HCT116 (cell line): ENCODE results near the gene SEPTIN6. TPM values are rescaled to one million over a fixed set of nuclear protein-coding genes. Genes with fewer than 3 reads are reported as not detected.
"Not testable (repeated sequence)": the region's sequence is repeated elsewhere in the genome, so short reads cannot be mapped to it uniquely, and the experiment has no call there.

Experiments used
- ATAC-seq: fragments of 200-7000 bp; cut with Tn5 transposase; 2 replicates; pipeline ENCODE4 v1.9.1; 2020; ENCODE audit warnings: mild to moderate bottlenecking, moderate library complexity
- BruUV-seq: library from RNA; stranded (reverse); fragments of 400-500 nt; replicated peaks from 2 replicates; lab custom pipeline; 2021; lab: Mats Ljungman, UMichigan
- CTCF ChIA-PET: fragments of 300-600 bp; sonication (Branson Sonifier 250); formaldehyde crosslinking; loops from one replicate; lab custom pipeline; 2021; ENCODE audit warnings: antibody characterized with exemption; lab: Charles Lee
- POLR2A ChIA-PET: fragments of 300-600, 350-600 bp; sonication (Branson Sonifier 250); formaldehyde crosslinking; loops from one replicate; lab custom pipeline; 2021; ENCODE audit warnings: antibody characterized with exemption; lab: Charles Lee
- RAD21 ChIA-PET, 2 experiments: fragments of 300-600 bp; sonication (Branson Sonifier 250); formaldehyde crosslinking; loops; one replicate each; lab custom pipeline; 2023; ENCODE audit warnings: low total read pairs in 2 of 2; ENCODE audit not compliant: uncharacterized antibody in 2 of 2, unreplicated experiment in 2 of 2, low non-redundant PET in 1 of 2; lab: Charles Lee
- DNase-seq: peaks from one replicate; pipeline ENCODE4 v3.0.0-alpha.2; 2010; ENCODE audit warnings: low read depth, low spot score
- H2AFZ ChIP-seq: fragments of 200-600 bp; shearing (Covaris generic), sonication (generic); 2 replicates; pipeline ENCODE4 v1.6.1; 2017; ENCODE audit warnings: low read depth, mixed run types, mixed read lengths, antibody characterized with exemption, low read length; ENCODE audit not compliant: poor library complexity, severe bottlenecking
- H3K27ac ChIP-seq: 2 replicates; pipeline ENCODE4 v1.5.1; 2012; ENCODE audit warnings: low read depth, low read length
- H3K27me3 ChIP-seq: fragments of 200-600 bp; sonication (generic); 2 replicates; pipeline ENCODE4 v1.6.1; 2016; ENCODE audit warnings: mixed run types, low read length, mixed read lengths; ENCODE audit not compliant: insufficient read depth
- H3K36me3 ChIP-seq, 2 experiments: fragments of 200-500 bp in 1 of 2; fragments of 200-600 bp in 1 of 2; sonication (Bioruptor generic) in 1 of 2; sonication (generic) in 1 of 2; 2 replicates each; pipeline versions ENCODE4 v1.5.1 to v1.6.1; 2014 to 2016; ENCODE audit warnings: low read length in 2 of 2, inconsistent platforms in 1 of 2, mixed read lengths in 1 of 2, mixed run types in 1 of 2; ENCODE audit not compliant: insufficient read depth in 2 of 2, control insufficient read depth in 1 of 2
- H3K4me1 ChIP-seq, 2 experiments: fragments of 200-600 bp in 1 of 2; sonication (generic) in 1 of 2; 2 replicates each; pipeline versions ENCODE4 v1.5.1 to v1.6.1; 2012 to 2017; ENCODE audit warnings: low read length in 2 of 2, inconsistent platforms in 1 of 2, mild to moderate bottlenecking in 1 of 2, mixed read lengths in 1 of 2, mixed run types in 1 of 2, moderate library complexity in 1 of 2; ENCODE audit not compliant: insufficient read depth in 2 of 2, control insufficient read depth in 1 of 2
- H3K4me2 ChIP-seq: fragments of 200-600 bp; sonication (generic); 2 replicates; pipeline ENCODE4 v1.6.1; 2017; ENCODE audit warnings: mixed run types, low read length, mixed read lengths
- H3K4me3 ChIP-seq, 2 experiments: fragments of 200-600 bp in 1 of 2; sonication (generic) in 1 of 2; replicated peaks in 1 of 2; 2 replicates each; pipeline ENCODE4 v1.5.1; 2011 to 2016; ENCODE audit warnings: low read length in 2 of 2, control low read depth in 1 of 2, low read depth in 1 of 2, mild to moderate bottlenecking in 1 of 2, mixed read lengths in 1 of 2, mixed run types in 1 of 2
- H3K79me2 ChIP-seq: fragments of 200-600 bp; sonication (generic); 2 replicates; pipeline ENCODE4 v1.6.1; 2017; ENCODE audit warnings: mild to moderate bottlenecking, mixed run types, low read length, moderate library complexity, mixed read lengths; ENCODE audit not compliant: insufficient read depth
- H3K9ac ChIP-seq: fragments of 200-600 bp; sonication (generic); 2 replicates; pipeline ENCODE4 v1.6.1; 2016; ENCODE audit warnings: low read length, mixed read lengths
- H3K9me2 ChIP-seq: fragments of 200-600 bp; sonication (generic), shearing (Covaris generic); 2 replicates; pipeline ENCODE4 v1.6.1; 2017; ENCODE audit warnings: mixed run types, mild to moderate bottlenecking, moderate library complexity; ENCODE audit not compliant: insufficient read depth
- H3K9me3 ChIP-seq, 2 experiments: fragments of 200-500 bp in 1 of 2; fragments of 200-600 bp in 1 of 2; sonication (Bioruptor generic) in 1 of 2; sonication (generic) in 1 of 2; 2 replicates each; pipeline ENCODE4 v1.6.1; 2014 to 2017; ENCODE audit warnings: low read length in 2 of 2, mixed read lengths in 2 of 2, inconsistent platforms in 1 of 2, low read depth in 1 of 2, mild to moderate bottlenecking in 1 of 2, mixed run types in 1 of 2, moderate library complexity in 1 of 2; ENCODE audit not compliant: control insufficient read depth in 1 of 2, insufficient read depth in 1 of 2
- H4K20me1 ChIP-seq: fragments of 200-600 bp; sonication (generic), shearing (Covaris generic); 2 replicates; pipeline ENCODE4 v1.6.1; 2017; ENCODE audit warnings: mixed run types, mild to moderate bottlenecking, moderate library complexity; ENCODE audit not compliant: insufficient read depth
- EGR1 ChIP-seq: IDR thresholded peaks from 2 replicates; pipeline ENCODE4 v1.6.1; 2012; ENCODE audit warnings: low read depth
- ELF1 ChIP-seq: IDR thresholded peaks from 2 replicates; pipeline ENCODE4 v1.6.1; 2012; ENCODE audit warnings: low read depth, borderline replicate concordance
- EZH2 ChIP-seq: fragments of 200-600 bp; sonication (generic); IDR thresholded peaks from 2 replicates; pipeline ENCODE4 v1.6.1; 2017; ENCODE audit warnings: antibody characterized with exemption, mixed run types
- EZH2phosphoT487 ChIP-seq: fragments of 200-600 bp; IDR thresholded peaks from 2 replicates; pipeline ENCODE4 v1.6.1; 2018; ENCODE audit warnings: antibody characterized with exemption, borderline replicate concordance
- JUND ChIP-seq: IDR thresholded peaks from 2 replicates; pipeline ENCODE4 v1.6.1; 2012
- POLR2A ChIP-seq: IDR thresholded peaks from 2 replicates; pipeline ENCODE4 v1.7.0; 2011; ENCODE audit warnings: borderline replicate concordance; ENCODE audit not compliant: insufficient read depth, insufficient read length; ENCODE audit errors: extremely low read depth
- RAD21 ChIP-seq: IDR thresholded peaks from 2 replicates; pipeline ENCODE4 v1.6.1; 2012; ENCODE audit warnings: low read depth, mild to moderate bottlenecking
- SIN3A ChIP-seq: IDR thresholded peaks from 2 replicates; pipeline ENCODE4 v1.6.1; 2012; ENCODE audit warnings: low read depth
- SP1 ChIP-seq: IDR thresholded peaks from 2 replicates; pipeline ENCODE4 v1.6.1; 2012; ENCODE audit warnings: low read depth
- SRF ChIP-seq: IDR thresholded peaks from 2 replicates; pipeline ENCODE4 v1.6.1; 2012; ENCODE audit warnings: low read depth
- TCF7L2 ChIP-seq: IDR thresholded peaks from 2 replicates; pipeline ENCODE4 v1.7.0; 2011; ENCODE audit warnings: borderline replicate concordance, inconsistent platforms; ENCODE audit not compliant: insufficient read depth, insufficient read length; ENCODE audit errors: extremely low read depth
- ZNF274 ChIP-seq: fragments of 200-500 bp; sonication (Bioruptor generic); IDR thresholded peaks from 2 replicates; pipeline ENCODE4 v1.6.1; 2014; ENCODE audit warnings: mild to moderate bottlenecking, low read depth, low read length, inconsistent platforms
- intact Hi-C: fragments of 100-400 bp; cut with micrococcal nuclease; formaldehyde crosslinking; loops from 2 replicates; pipeline ENCODE4 v1.10.0; 2022
- total RNA-seq: library from RNA; stranded (reverse); gene quantifications from one replicate; pipeline ENCODE4 v1.2.1, GENCODE V29; 2021; ENCODE audit not compliant: unreplicated experiment
- TF ChIP-seq, protein P1 (sequence below): IDR thresholded peaks from 2 replicates; pipeline ENCODE4 v1.6.1; 2011; ENCODE audit warnings: mild to moderate bottlenecking, low read length, moderate library complexity; ENCODE audit not compliant: insufficient replicate concordance; ENCODE audit errors: extremely low read depth
- TF ChIP-seq, protein P2 (sequence below): IDR thresholded peaks from 2 replicates; pipeline ENCODE4 v1.6.1; 2012

Gene SEPTIN6
- total RNA-seq, 1 experiment from 2014 or later: 10.8 TPM

DNA sequence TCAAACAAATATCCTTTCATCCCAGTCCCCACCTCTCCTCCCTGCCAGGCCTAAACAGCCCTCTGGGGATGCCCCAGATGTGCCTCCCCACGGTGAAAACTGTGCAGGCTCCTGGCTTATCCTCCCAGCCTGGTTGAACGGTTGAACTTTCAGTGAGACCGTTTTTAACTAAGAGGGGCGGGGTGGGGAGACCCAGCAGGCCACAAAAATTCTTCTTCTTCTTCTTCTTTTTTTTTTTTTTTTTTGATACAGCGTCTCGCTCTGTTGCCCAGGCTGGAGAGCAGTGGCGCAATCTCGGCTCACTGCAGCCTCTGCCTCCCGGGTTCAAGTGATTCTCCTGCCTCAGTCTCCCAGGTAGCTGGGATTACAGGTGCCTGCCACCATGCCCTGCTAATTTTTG is 28.1 kb downstream of the SEPTIN6 start:
- H3K4me3 ChIP-seq, intact Hi-C loops, H3K4me2 ChIP-seq, H3K9ac ChIP-seq, H3K9me3 ChIP-seq, H3K36me3 ChIP-seq, RAD21 ChIA-PET, DNase-seq, H3K27me3 ChIP-seq, ATAC-seq, POLR2A ChIA-PET, H3K4me1 ChIP-seq, H3K27ac ChIP-seq, H3K9me2 ChIP-seq, BruUV-seq, H3K79me2 ChIP-seq, H2AFZ ChIP-seq, CTCF ChIA-PET, H4K20me1 ChIP-seq: not testable (repeated sequence)

DNA sequence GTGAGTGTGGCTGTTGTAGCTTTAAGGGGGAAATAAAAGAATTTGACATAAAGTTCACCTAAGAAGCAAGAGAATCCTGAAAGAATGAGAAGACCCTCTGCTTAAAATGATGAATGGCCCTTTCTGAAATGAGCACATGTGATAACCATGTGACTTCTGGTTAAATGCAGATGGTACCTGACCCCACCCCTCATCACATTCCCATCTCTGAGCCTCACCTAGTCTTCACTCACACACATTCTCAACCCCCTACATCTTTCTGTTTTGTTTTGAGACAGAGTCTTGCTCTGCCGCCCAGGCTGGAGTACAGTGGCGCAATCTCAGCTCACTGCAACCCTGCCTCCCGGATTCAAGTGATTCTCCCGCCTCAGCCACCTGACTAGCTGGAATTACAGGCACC is 31.5 kb downstream of the SEPTIN6 start:
- TF ChIP-seq SIN3A (no peak), ELF1 (no peak), JUND (no peak), EZH2 (no peak), ZNF274 (no peak), SRF (no peak), POLR2A (no peak), EGR1 (no peak), SP1 (no peak), RAD21 (no peak), TCF7L2 (no peak), EZH2phosphoT487 (no peak)
- TF ChIP-seq, protein P1, sequence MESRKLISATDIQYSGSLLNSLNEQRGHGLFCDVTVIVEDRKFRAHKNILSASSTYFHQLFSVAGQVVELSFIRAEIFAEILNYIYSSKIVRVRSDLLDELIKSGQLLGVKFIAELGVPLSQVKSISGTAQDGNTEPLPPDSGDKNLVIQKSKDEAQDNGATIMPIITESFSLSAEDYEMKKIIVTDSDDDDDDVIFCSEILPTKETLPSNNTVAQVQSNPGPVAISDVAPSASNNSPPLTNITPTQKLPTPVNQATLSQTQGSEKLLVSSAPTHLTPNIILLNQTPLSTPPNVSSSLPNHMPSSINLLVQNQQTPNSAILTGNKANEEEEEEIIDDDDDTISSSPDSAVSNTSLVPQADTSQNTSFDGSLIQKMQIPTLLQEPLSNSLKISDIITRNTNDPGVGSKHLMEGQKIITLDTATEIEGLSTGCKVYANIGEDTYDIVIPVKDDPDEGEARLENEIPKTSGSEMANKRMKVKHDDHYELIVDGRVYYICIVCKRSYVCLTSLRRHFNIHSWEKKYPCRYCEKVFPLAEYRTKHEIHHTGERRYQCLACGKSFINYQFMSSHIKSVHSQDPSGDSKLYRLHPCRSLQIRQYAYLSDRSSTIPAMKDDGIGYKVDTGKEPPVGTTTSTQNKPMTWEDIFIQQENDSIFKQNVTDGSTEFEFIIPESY: no peak
- TF ChIP-seq, protein P2, sequence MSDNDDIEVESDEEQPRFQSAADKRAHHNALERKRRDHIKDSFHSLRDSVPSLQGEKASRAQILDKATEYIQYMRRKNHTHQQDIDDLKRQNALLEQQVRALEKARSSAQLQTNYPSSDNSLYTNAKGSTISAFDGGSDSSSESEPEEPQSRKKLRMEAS: no peak
- TF ChIP-seq, all 23 proteins: peak for 0
- no peak for DNase-seq
- Histone ChIP-seq H2AFZ (no peak overlapping the region), H3K4me3 (no peak overlapping the region), H3K27ac (no peak overlapping the region), H3K27me3 (no peaks in the 10 kb centered on the region), H3K4me1 (0 out of 4 replicates have a peak, but pooled peaks cover 0 to under 1% of the 10 kb centered on the region in 2 experiments), H3K36me3 (no peaks in the 10 kb centered on the region), H3K9me2 (no peaks in the 10 kb centered on the region), H4K20me1 (no peaks in the 10 kb centered on the region), H3K9ac (no peak overlapping the region), H3K79me2 (no peaks in the 10 kb centered on the region), H3K4me2 (no peak overlapping the region), H3K9me3 (no peaks in the 10 kb centered on the region)
- RAD21 ChIA-PET: no interaction called here
- no peak for ATAC-seq
- POLR2A ChIA-PET: interaction anchor here (0.7 kb wide), 1 partner anchor 31 kb away, joined by 3 read pairs; the partner anchor contains the start of gene SEPTIN6
- no TSS peak for BruUV-seq
- CTCF ChIA-PET: no interaction called here
- intact Hi-C loops: no loop called here
